Bronchial epithelial cell (primary cell): ENCODE data around the gene TEDC1. TPM values are rescaled to one million over a fixed set of nuclear protein-coding genes. Genes with fewer than 3 reads are reported as not detected.

Experiments
- DNase-seq: peaks from one replicate; pipeline ENCODE4 v3.0.0-alpha.2; 2010; ENCODE audit warnings: low read depth
- FAIRE-seq: peaks from 2 replicates; lab custom pipeline; 2011; peaks lifted over from hg19 to GRCh38; lab: Jason Lieb, UNC
- H3K27me3 ChIP-seq: 2 replicates; pipeline ENCODE4 v1.5.1; 2011; ENCODE audit warnings: low read length; ENCODE audit not compliant: control insufficient read depth, insufficient read depth
- H3K36me3 ChIP-seq: 2 replicates; pipeline ENCODE4 v1.5.1; 2011; ENCODE audit warnings: low read length; ENCODE audit not compliant: control insufficient read depth, insufficient read depth
- H3K4me3 ChIP-seq: 2 replicates; pipeline ENCODE4 v1.5.1; 2011; ENCODE audit warnings: mild to moderate bottlenecking, low read depth, low read length, control low read depth
- total RNA-seq: library from RNA; depleted of rRNA; stranded (reverse); fragments of >200 nt; gene quantifications from 2 replicates; pipeline ENCODE4 v1.2.1, GENCODE V29; 2014
- TF ChIP-seq, protein P1 (sequence below): IDR thresholded peaks from 2 replicates; pipeline ENCODE4 v1.5.1; 2011; ENCODE audit warnings: mild to moderate bottlenecking, moderate library complexity, low read length, control low read depth, inconsistent platforms; ENCODE audit not compliant: insufficient read depth, severe bottlenecking

Gene TEDC1
- total RNA-seq, 1 donor from 2014 or later: 4.5 TPM

DNA sequence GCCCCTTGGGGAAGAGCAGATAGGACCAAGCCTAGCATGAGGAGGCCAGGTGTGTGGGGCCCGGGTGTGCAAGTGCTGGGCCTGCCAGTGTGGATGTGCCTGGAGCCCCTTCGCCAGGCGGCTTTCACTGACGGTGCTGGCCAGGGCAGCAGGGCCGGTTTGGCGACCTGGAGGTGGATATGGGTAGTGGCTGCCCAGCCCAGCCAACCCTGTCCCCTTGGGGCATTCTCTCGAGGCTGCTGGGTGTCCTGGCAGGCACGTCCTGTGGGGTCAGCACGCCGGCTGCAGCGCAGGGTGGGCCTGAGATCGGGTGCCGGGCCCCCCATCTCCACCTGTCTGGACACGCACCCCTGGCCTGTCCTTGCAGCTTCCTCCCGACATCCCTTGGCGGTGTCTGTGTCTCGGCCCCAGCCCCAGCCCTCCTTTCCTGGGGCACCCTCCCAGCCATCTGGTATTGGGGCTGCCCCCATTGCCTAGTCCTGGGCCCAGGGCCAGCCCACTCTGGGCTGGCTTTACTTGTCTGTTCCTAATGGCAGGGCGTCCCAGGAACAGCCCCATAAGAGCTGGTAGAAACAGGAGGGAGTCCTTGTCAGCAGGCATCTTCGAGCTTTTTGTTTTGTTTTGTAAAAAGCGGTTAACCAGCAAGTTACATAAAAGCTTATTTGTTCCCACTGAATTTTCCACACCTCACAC is 23.7 kb upstream of the TEDC1 start:
- Histone ChIP-seq H3K36me3 (peaks cover 18% of the 10 kb centered on the region), H3K4me3 (no peak overlapping the region), H3K27me3 (no peaks in the 10 kb centered on the region)
- TF ChIP-seq, protein P1, sequence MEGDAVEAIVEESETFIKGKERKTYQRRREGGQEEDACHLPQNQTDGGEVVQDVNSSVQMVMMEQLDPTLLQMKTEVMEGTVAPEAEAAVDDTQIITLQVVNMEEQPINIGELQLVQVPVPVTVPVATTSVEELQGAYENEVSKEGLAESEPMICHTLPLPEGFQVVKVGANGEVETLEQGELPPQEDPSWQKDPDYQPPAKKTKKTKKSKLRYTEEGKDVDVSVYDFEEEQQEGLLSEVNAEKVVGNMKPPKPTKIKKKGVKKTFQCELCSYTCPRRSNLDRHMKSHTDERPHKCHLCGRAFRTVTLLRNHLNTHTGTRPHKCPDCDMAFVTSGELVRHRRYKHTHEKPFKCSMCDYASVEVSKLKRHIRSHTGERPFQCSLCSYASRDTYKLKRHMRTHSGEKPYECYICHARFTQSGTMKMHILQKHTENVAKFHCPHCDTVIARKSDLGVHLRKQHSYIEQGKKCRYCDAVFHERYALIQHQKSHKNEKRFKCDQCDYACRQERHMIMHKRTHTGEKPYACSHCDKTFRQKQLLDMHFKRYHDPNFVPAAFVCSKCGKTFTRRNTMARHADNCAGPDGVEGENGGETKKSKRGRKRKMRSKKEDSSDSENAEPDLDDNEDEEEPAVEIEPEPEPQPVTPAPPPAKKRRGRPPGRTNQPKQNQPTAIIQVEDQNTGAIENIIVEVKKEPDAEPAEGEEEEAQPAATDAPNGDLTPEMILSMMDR: no peak
- DNase-seq: no peak
- FAIRE-seq: no peak

DNA sequence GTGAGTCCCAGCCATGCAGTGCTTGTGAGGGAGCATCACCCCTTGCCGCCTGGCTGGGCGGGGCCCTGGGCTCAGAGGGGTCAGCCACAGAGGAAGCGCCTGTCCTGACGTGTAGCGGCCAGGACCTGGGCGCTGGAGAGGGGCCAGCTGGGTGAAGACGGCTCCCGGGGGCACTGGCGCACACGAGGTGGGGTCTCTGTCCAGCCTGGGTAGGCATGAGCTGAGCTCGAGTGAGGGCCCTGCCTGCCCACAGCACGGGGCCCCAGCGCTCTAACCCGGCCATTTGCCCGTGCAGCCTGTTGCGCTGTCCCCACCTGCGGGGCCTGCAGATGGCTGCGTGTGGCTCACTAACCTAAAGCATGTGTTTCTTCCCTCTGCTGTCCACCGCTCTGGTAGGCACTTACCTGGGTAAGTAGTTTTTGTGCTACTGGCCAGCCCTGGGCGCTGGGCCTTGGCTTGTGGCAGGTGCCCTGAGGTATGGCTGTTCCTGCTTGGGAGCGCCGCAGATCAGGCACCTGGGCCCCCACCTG is 23.0 kb upstream of the TEDC1 start:
- H3K36me3 ChIP-seq: peaks cover 15% of the 10 kb centered on the region
- no peaks in the 10 kb centered on the region for H3K27me3 ChIP-seq
- TF ChIP-seq, protein P1: no peak
- DNase-seq (no peak), FAIRE-seq (no peak)
- H3K4me3 ChIP-seq: no peak overlapping the region

DNA sequence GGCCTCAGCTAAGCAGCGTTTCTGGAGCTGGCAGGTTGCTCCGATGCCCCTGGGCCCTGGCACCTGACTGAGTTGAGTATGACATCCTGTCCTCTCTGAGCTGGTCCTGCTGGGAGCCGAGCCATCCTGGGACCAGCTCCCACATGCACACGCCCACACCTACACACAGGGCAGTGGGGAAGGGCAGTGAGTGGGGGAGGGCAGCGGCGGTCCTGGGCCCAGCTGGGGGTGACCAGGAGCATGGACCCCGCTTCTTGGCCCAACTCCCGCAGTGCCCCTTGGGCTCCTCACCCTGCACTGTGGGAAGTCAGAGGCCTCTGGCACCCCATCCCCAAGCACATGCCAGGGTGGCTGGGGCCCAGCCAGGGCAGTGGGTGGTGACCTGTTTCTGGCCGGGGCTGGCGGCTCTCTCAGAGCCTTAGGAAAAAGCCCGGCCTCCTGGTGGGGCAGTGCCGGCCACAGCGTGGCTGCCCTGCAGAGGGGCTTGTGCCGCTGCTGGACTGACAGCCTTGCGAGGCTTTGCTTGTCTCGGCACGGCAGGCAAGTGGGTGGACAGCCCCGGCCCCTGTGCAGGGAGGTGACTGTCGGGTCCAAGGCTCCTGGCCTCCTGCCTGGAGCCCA is 22.3 kb upstream of the TEDC1 start:
- TF ChIP-seq, protein P1: no peak
- no peak overlapping the region for H3K4me3 ChIP-seq
- no peak for FAIRE-seq
- peaks cover 14% of the 10 kb centered on the region for H3K36me3 ChIP-seq
- DNase-seq: no peak
- no peaks in the 10 kb centered on the region for H3K27me3 ChIP-seq

DNA sequence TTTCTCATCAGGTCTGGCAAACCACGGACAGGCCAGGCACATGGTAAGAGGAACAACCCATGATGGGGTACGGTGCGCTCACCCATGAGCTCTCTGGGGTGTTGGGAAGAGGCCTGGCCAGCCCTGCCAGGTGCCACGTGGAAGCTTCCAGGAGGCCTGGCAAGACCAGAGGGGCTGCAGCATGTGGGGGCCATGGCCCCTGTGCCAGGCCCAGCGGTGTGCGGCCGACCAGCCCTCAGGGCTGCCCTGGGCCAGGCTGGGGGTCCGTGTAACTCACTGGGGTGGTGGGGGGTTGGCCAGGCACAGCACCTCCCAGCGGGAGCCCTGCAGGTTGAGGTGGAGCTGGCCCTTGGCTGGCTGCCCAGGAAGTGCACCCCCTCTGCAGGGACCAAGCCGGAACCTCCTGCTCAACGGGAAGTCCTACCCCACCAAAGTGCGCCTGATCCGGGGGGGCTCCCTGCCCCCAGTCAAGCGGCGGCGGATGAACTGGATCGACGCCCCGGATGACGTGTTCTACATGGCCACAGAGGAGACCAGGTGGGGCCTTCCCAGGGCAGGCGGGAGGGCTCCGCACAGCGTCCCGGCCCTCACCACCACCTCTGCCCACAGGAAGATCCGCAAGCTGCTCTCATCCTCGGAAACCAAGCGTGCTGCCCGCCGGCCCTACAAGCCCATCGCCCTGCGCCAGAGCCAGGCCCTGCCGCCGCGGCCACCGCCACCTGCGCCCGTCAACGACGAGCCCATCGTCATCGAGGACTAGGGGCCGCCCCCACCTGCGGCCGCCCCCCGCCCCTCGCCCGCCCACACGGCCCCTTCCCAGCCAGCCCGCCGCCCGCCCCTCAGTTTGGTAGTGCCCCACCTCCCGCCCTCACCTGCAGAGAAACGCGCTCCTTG is 21.3 kb upstream of the TEDC1 start:
- FAIRE-seq (no peak), DNase-seq (no peak)
- H3K36me3 ChIP-seq: peaks cover 11% of the 10 kb centered on the region
- no peaks in the 10 kb centered on the region for H3K27me3 ChIP-seq
- TF ChIP-seq, protein P1: no peak
- H3K4me3 ChIP-seq: no peak overlapping the region

DNA sequence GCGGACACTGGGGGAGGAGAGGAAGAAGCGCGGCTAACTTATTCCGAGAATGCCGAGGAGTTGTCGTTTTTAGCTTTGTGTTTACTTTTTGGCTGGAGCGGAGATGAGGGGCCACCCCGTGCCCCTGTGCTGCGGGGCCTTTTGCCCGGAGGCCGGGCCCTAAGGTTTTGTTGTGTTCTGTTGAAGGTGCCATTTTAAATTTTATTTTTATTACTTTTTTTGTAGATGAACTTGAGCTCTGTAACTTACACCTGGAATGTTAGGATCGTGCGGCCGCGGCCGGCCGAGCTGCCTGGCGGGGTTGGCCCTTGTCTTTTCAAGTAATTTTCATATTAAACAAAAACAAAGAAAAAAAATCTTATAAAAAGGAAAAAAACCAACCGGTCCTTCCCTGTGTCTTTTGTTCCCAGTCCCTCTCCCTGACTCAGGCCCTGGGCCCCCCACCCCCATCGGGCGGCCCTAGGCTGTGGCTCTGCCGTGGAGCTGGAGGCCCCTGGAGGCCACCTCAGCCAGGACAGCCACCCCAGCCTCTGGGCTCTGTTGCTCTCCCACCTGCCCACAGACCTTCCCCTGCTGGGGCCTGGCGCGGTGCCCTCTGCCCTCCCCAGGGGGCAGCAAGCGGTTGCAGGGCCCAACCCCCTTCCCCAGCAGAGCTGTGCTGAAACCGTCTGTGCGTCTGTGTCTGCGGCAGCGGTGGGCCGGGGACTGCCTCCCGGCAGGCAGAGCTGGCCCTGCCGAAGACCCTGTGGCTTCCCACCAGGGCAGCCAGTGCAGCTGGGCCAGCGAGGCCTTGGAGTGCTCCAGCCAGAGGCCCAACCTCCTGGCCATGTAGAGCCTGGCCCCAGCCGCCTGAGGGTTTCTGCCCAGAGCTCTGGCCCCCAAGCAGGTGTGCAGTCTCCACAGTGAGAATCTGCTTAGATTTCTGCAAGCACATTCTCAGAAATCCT is 20.4 kb upstream of the TEDC1 start:
- no peak for DNase-seq
- Histone ChIP-seq H3K4me3 (no peak overlapping the region), H3K36me3 (peaks cover 6% of the 10 kb centered on the region), H3K27me3 (no peaks in the 10 kb centered on the region)
- TF ChIP-seq, protein P1: no peak
- FAIRE-seq: no peak
